ENCODE results near the gene ZNF428.

GRCh38 chr19:43610493-43610892 is 8.9 kb downstream of the ZNF428 start:
- TF ChIP-seq SMC3 (IDR thresholded peaks at IDR 0.05; ENCODE audit: low read depth, low read length) (no peak), CTCF (conservative IDR thresholded peaks at IDR 0.05; ENCODE audit: low read depth, low read length) (no peak), RCOR1 (IDR thresholded peaks at IDR 0.05; ENCODE audit: insufficient replicate concordance, low read length) (no peak), POLR2A (IDR thresholded peaks at IDR 0.05; ENCODE audit: low read depth, low read length) (no peak), ELK1 (IDR thresholded peaks at IDR 0.05; ENCODE audit: borderline replicate concordance, low read depth, low read length) (no peak), MAZ (IDR thresholded peaks at IDR 0.05; ENCODE audit: borderline replicate concordance, low read depth, low read length) (no peak), CEBPB (IDR thresholded peaks at IDR 0.05; ENCODE audit: low read depth, low read length) (no peak), FOS (IDR thresholded peaks at IDR 0.05; ENCODE audit: low read depth, low read length) (no peak), RAD21 (IDR thresholded peaks at IDR 0.05; ENCODE audit: low read length) (no peak)

All from IMR-90 (cell line).